H9 (cell line): ENCODE data around the gene RUNX2. TPM values are rescaled to one million over a fixed set of nuclear protein-coding genes. Genes with fewer than 3 reads are reported as not detected.
A peak's percentile ranks its signal among the peaks of the same experiment; 100 is the strongest.

Experiments
- DNase-seq: peaks from one replicate; pipeline ENCODE4 v3.0.0-alpha.2; 2017
- H2AFZ ChIP-seq: one replicate; pipeline ENCODE4 v1.6.1; 2013; ENCODE audit warnings: mild to moderate bottlenecking, low read length, control low read depth, moderate library complexity
- H2AK5ac ChIP-seq: 2 replicates; pipeline ENCODE4 v1.6.1; 2013; ENCODE audit warnings: low read length, control low read depth, mixed read lengths; ENCODE audit not compliant: insufficient read length
- H2BK120ac ChIP-seq: one replicate; pipeline ENCODE4 v1.6.1; 2013; ENCODE audit warnings: low read depth, mild to moderate bottlenecking, low read length, control low read depth, inconsistent platforms; ENCODE audit not compliant: poor library complexity, severe bottlenecking
- H2BK12ac ChIP-seq: 2 replicates; pipeline ENCODE4 v1.6.1; 2013; ENCODE audit warnings: low read length, control low read depth, mixed read lengths, low read depth; ENCODE audit not compliant: insufficient read length
- H2BK15ac ChIP-seq: 2 replicates; pipeline ENCODE4 v1.6.1; 2013; ENCODE audit warnings: low read depth, low read length, control low read depth
- H2BK20ac ChIP-seq: one replicate; pipeline ENCODE4 v1.6.1; 2013; ENCODE audit warnings: low read depth, mild to moderate bottlenecking, low read length, control low read depth, inconsistent platforms; ENCODE audit not compliant: poor library complexity, severe bottlenecking
- H2BK5ac ChIP-seq: 2 replicates; pipeline ENCODE4 v1.6.1; 2013; ENCODE audit warnings: low read length, control low read depth, mixed read lengths; ENCODE audit not compliant: insufficient read length
- H3K14ac ChIP-seq: 2 replicates; pipeline ENCODE4 v1.6.1; 2013; ENCODE audit warnings: low read length, control low read depth; ENCODE audit not compliant: insufficient read depth
- H3K18ac ChIP-seq: 2 replicates; pipeline ENCODE4 v1.6.1; 2013; ENCODE audit warnings: low read depth, mild to moderate bottlenecking, mixed read lengths, low read length, control low read depth; ENCODE audit not compliant: insufficient read length
- H3K23ac ChIP-seq: 2 replicates; pipeline ENCODE4 v1.6.1; 2013; ENCODE audit warnings: low read length, control low read depth, mixed read lengths, low read depth; ENCODE audit not compliant: insufficient read length
- H3K23me2 ChIP-seq: 2 replicates; pipeline ENCODE4 v1.6.1; 2013; ENCODE audit warnings: low read depth, mild to moderate bottlenecking, mixed read lengths, low read length, control low read depth; ENCODE audit not compliant: insufficient read length, poor library complexity, severe bottlenecking
- H3K27ac ChIP-seq: 2 replicates; pipeline ENCODE4 v1.5.1; 2013; ENCODE audit warnings: low read length, control low read depth, mixed read lengths, low read depth; ENCODE audit not compliant: insufficient read length
- H3K27me3 ChIP-seq: 2 replicates; pipeline ENCODE4 v1.6.1; 2013; ENCODE audit warnings: low read length, control low read depth, inconsistent platforms; ENCODE audit not compliant: insufficient read depth
- H3K4ac ChIP-seq: 2 replicates; pipeline ENCODE4 v1.6.1; 2013; ENCODE audit warnings: low read depth, mild to moderate bottlenecking, control low read depth, inconsistent platforms, low read length, moderate library complexity
- H3K4me1 ChIP-seq: 2 replicates; pipeline ENCODE4 v1.6.1; 2013; ENCODE audit warnings: low read length, control low read depth, inconsistent platforms; ENCODE audit not compliant: insufficient read depth
- H3K4me2 ChIP-seq: 2 replicates; pipeline ENCODE4 v1.6.1; 2013; ENCODE audit warnings: low read length, control low read depth, mixed read lengths; ENCODE audit not compliant: insufficient read length, insufficient read depth
- H3K56ac ChIP-seq: 2 replicates; pipeline ENCODE4 v1.6.1; 2013; ENCODE audit warnings: low read depth, mild to moderate bottlenecking, mixed read lengths, low read length, control low read depth; ENCODE audit not compliant: insufficient read length
- H3K79me1 ChIP-seq: 2 replicates; pipeline ENCODE4 v1.6.1; 2013; ENCODE audit warnings: low read depth, mild to moderate bottlenecking, moderate library complexity, low read length, control low read depth, inconsistent platforms; ENCODE audit not compliant: insufficient read depth, poor library complexity, severe bottlenecking
- H3K79me2 ChIP-seq: 2 replicates; pipeline ENCODE4 v1.6.1; 2013; ENCODE audit warnings: low read length, control low read depth, inconsistent platforms; ENCODE audit not compliant: insufficient read depth
- H3K9ac ChIP-seq: 2 replicates; pipeline ENCODE4 v1.6.1; 2013; ENCODE audit warnings: low read length, control low read depth, mixed read lengths; ENCODE audit not compliant: insufficient read length; ENCODE audit errors: extremely low read depth
- H3K9me3 ChIP-seq: one replicate; pipeline ENCODE4 v1.6.1; 2013; ENCODE audit warnings: low read depth, low read length, inconsistent platforms; ENCODE audit not compliant: control insufficient read depth
- H3T11ph ChIP-seq: one replicate; pipeline ENCODE4 v1.6.1; 2013; ENCODE audit warnings: mild to moderate bottlenecking, low read length, control low read depth, inconsistent platforms
- H4K20me1 ChIP-seq: one replicate; pipeline ENCODE4 v1.6.1; 2013; ENCODE audit not compliant: control insufficient read depth, insufficient read length, insufficient read depth
- H4K5ac ChIP-seq: 2 replicates; pipeline ENCODE4 v1.6.1; 2013; ENCODE audit warnings: low read depth, mild to moderate bottlenecking, mixed read lengths, low read length, control low read depth; ENCODE audit not compliant: insufficient read length
- H4K8ac ChIP-seq: replicated peaks from 2 replicates; pipeline ENCODE4 v1.6.1; 2013; ENCODE audit warnings: low read length, control low read depth, mixed read lengths, low read depth; ENCODE audit not compliant: insufficient read length
- H4K91ac ChIP-seq: 2 replicates; pipeline ENCODE4 v1.6.1; 2013; ENCODE audit warnings: low read depth, mild to moderate bottlenecking, moderate library complexity, mixed read lengths, low read length, control low read depth; ENCODE audit not compliant: insufficient read length
- H3K27ac Mint-ChIP-seq, 3 experiments: 2 replicates in 2 of 3; 3 replicates in 1 of 3; pipeline ENCODE4 v1.8.0; 2020 to 2021; ENCODE audit warnings: mixed read lengths in 3 of 3, mild to moderate bottlenecking in 1 of 3, moderate library complexity in 1 of 3
- H3K27me3 Mint-ChIP-seq: 2 replicates; pipeline ENCODE4 v1.8.0; 2021; ENCODE audit warnings: low read depth, mild to moderate bottlenecking, moderate library complexity, mixed read lengths
- H3K36me3 Mint-ChIP-seq, 3 experiments: 2 replicates in 2 of 3; 3 replicates in 1 of 3; pipeline ENCODE4 v1.8.0; 2020 to 2021; ENCODE audit warnings: low read depth in 3 of 3, mixed read lengths in 3 of 3; ENCODE audit not compliant: insufficient read depth in 1 of 3
- H3K4me1 Mint-ChIP-seq, 2 experiments: 2 replicates each; pipeline ENCODE4 v1.8.0; 2020; ENCODE audit warnings: mixed read lengths in 2 of 2
- H3K4me3 Mint-ChIP-seq, 2 experiments: 2 replicates in 1 of 2; 3 replicates in 1 of 2; pipeline ENCODE4 v1.8.0; 2020 to 2021; ENCODE audit warnings: mild to moderate bottlenecking in 2 of 2, mixed read lengths in 2 of 2, moderate library complexity in 1 of 2
- H3K9me3 Mint-ChIP-seq, 2 experiments: 2 replicates in 1 of 2; 3 replicates in 1 of 2; pipeline ENCODE4 v1.8.0; 2020; ENCODE audit warnings: mild to moderate bottlenecking in 2 of 2, mixed read lengths in 2 of 2, moderate library complexity in 1 of 2
- CTCF ChIP-seq: fragments of 200-600 bp; sonication (generic); conservative IDR thresholded peaks from 3 replicates; pipeline ENCODE4 v1.8.0; 2021; ENCODE audit warnings: antibody characterized with exemption, mild to moderate bottlenecking
- WGBS: extraction: QIAGEN DNeasy Blood & Tissue Kit; methylation state at CpG from one replicate; pipeline ENCODE4 v1.1.7; 2013; ENCODE audit warnings: missing lambda C conversion rate, low lambda C conversion rate, mixed read lengths; ENCODE audit not compliant: insufficient read length; ENCODE audit errors: extremely low coverage; 5-methylcytosine and 5-hydroxymethylcytosine counted together
- total RNA-seq: library from RNA; stranded (reverse); gene quantifications from 2 replicates; pipeline ENCODE4 v1.2.1, GENCODE V29; 2021

The RUNX2 gene
- total RNA-seq, 1 experiment from 2014 or later, result 0.15 TPM

- no peak overlapping the region for H3K4me3 Mint-ChIP-seq
- Histone ChIP-seq H3K14ac (no peak overlapping the region), H4K91ac (no peak overlapping the region), H3K4me2 (no peak overlapping the region), H3K23ac (no peak overlapping the region), H3K27me3 (no peaks in the 10 kb centered on the region), H4K5ac (no peak overlapping the region), H4K20me1 (no peaks in the 10 kb centered on the region), H2BK5ac (no peak overlapping the region), H2AFZ (no peak overlapping the region), H3K9ac (no peak overlapping the region), H3K9me3 (no peaks in the 10 kb centered on the region), H3K18ac (no peak overlapping the region), H2BK20ac (no peak overlapping the region), H3K79me1 (no peaks in the 10 kb centered on the region), H3K4me1 (no peaks in the 10 kb centered on the region), H2BK120ac (no peak overlapping the region), H3T11ph (peak overlapping the region; percentile 12), H4K8ac (no peak overlapping the region), H3K4ac (no peak overlapping the region), H2BK12ac (no peak overlapping the region), H3K79me2 (no peaks in the 10 kb centered on the region), H3K23me2 (no peaks in the 10 kb centered on the region), H3K56ac (no peak overlapping the region), H2BK15ac (no peak overlapping the region), H3K27ac (no peak overlapping the region), H2AK5ac (no peak overlapping the region)
- H3K27ac Mint-ChIP-seq, result no peak overlapping the region
- no CpG with 5 or more reads among the region's 4 CpGs for WGBS
- DNase-seq, result no peak
- no peaks in the 10 kb centered on the region for H3K36me3 Mint-ChIP-seq
- no peaks in the 10 kb centered on the region for H3K9me3 Mint-ChIP-seq
- no peak for TF ChIP-seq CTCF
- H3K4me1 Mint-ChIP-seq, result no peaks in the 10 kb centered on the region
- H3K27me3 Mint-ChIP-seq, result no peaks in the 10 kb centered on the region
These were observed 126.1 kb downstream of the RUNX2 start for GRCh38 chr6:45454008-45454911.
